Epithelial cell of esophagus (primary cell): ENCODE results near the gene ST8SIA6.
"Not testable (repeated sequence)": the region's sequence is repeated elsewhere in the genome, so short reads cannot be mapped to it uniquely, and the experiment has no call there.

ENCODE experiments used
- DNase-seq: peaks from one replicate; pipeline ENCODE4 v3.0.0; 2010; ENCODE audit warnings: low read depth
- H3K4me3 ChIP-seq: 2 replicates; pipeline ENCODE4 v1.5.1; 2011; ENCODE audit warnings: mild to moderate bottlenecking, low read length, control low read depth
- CTCF ChIP-seq: IDR thresholded peaks from 2 replicates; pipeline ENCODE4 v1.5.1; 2011; ENCODE audit warnings: low read depth, mild to moderate bottlenecking, low read length, control low read depth, inconsistent platforms; ENCODE audit not compliant: insufficient read depth; ENCODE audit errors: missing control alignments

ST8SIA6 gene

GRCh38 chr10:17330501-17330900 is 123.9 kb downstream of the ST8SIA6 start:
- no peak overlapping the region for H3K4me3 ChIP-seq
- no peak for DNase-seq
- TF ChIP-seq CTCF: no peak

GRCh38 chr10:17326377-17326776 is 128.0 kb downstream of the ST8SIA6 start:
- no peak for TF ChIP-seq CTCF
- no peak overlapping the region for H3K4me3 ChIP-seq
- no peak for DNase-seq

- not testable (repeated sequence) for H3K4me3 ChIP-seq, DNase-seq
These were observed 132.4 kb downstream of the ST8SIA6 start for GRCh38 chr10:17321957-17322356.

GRCh38 chr10:17316488-17317170 is 137.8 kb downstream of the ST8SIA6 start:
- no peak for DNase-seq
- H3K4me3 ChIP-seq: no peak overlapping the region
- no peak for TF ChIP-seq CTCF

- no peak overlapping the region for H3K4me3 ChIP-seq
- DNase-seq: no peak
- no peak for TF ChIP-seq CTCF
These were observed 145.0 kb downstream of the ST8SIA6 start for GRCh38 chr10:17309435-17309834.

- H3K4me3 ChIP-seq: no peak overlapping the region
These were observed 147.3 kb downstream of the ST8SIA6 start for GRCh38 chr10:17307123-17307522.

GRCh38 chr10:17292375-17292774 is 162.0 kb downstream of the ST8SIA6 start:
- TF ChIP-seq CTCF: no peak
- peak; percentile 2 for DNase-seq
- no peak overlapping the region for H3K4me3 ChIP-seq

More at GRCh38 chr10:17307123-17307522, 147.3 kb downstream of the ST8SIA6 start:
- DNase-seq: no peak
- no peak for TF ChIP-seq CTCF
